Measurements from ENCODE around the gene OR51E1. TPM values are rescaled to one million over a fixed set of nuclear protein-coding genes. Genes with fewer than 3 reads are reported as not detected.

The OR51E1 gene, protein sequence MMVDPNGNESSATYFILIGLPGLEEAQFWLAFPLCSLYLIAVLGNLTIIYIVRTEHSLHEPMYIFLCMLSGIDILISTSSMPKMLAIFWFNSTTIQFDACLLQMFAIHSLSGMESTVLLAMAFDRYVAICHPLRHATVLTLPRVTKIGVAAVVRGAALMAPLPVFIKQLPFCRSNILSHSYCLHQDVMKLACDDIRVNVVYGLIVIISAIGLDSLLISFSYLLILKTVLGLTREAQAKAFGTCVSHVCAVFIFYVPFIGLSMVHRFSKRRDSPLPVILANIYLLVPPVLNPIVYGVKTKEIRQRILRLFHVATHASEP
- total RNA-seq (2022; extraction: Qiagen RNA extraction; ENCODE audit: low read depth): not detected in 5 replicates

DNA sequence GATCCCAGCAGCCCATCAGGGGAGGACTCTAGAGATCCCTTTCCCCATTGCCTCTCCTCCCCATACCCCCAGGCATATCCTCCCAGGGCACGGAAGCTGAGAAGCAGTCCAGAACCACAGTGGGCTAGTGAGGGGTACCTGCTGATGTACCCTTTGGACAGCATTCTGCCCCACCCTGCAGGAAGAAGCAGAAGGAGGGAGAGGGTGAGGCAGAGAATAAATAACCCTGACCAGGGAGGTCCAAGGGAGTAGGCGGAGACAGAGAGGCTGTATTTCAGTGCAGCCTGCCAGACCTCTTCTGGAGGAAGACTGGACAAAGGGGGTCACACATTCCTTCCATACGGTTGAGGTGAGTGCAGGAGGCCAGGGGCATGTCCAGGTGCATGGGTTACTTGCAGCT, at the start of gene OR51E1:
OR51E1 (plus strand) TSS at position 301 of the 400 bp plus-strand sequence. CDS start 8,545 bp downstream, outside the sequence.

GRCh38 chr11:4607781-4608666, 35.8 kb upstream of the OR51E1 start, which contains the start of gene TRIM68:
TRIM68 (minus strand) TSS chr11:4608231; CDS start chr11:4605504, 2,727 bp downstream.

GRCh38 chr11:4636962-4637661, 6.7 kb upstream of the OR51E1 start, which contains the start of gene OR51D1:
OR51D1 (plus strand) TSS chr11:4637477; CDS start chr11:4639791, 2,314 bp downstream.

GRCh38 chr11:4697585-4697984, 53.8 kb downstream of the OR51E1 start, which contains the start of gene OR51E2:
OR51E2 (minus strand) TSS chr11:4697853; CDS start chr11:4682711, 15,142 bp downstream.

DNA sequence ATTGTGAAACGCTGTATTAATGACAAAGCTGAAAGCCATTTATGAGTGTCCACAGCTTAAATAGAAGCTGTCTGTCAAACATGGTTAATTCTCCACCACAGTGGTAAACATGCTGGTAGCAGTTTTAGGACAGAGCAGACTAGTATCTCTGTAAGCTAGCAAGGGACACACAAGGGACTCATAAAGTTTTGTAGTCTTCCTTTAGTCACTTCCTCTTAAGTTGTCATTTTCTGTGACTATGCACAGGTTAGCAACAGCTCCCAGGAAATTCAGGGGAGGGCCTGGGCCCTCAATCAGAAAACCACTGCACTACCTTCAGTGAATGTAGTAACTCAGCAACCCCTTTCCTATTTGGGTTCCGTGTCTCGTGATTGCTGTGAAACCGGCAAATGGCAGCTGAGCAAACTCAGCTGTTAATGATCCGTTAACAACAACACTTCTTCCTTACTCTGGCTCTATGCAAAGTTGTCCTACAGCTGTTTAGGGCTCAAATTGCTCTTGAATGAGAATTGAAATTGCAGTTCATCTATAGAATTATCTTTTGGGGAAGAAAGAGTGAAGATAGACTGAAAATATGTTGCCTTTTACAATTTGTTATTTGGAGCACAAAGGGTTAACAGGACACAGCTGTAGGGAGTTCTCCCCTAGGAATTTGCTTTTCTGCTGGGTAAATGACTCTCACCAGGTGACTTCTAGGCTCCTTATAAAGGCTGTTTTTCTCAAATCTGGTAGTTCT, 60.4 kb downstream of the OR51E1 start, which contains the start of gene MMP26:
MMP26 (plus strand) TSS at position 731 of the 736 bp plus-strand sequence.

Other genes starting within 250 kb of the OR51E1 start
- gene OR52K2, start 194.7 kb upstream of the OR51E1 start, total RNA-seq (2022; extraction: Qiagen RNA extraction; ENCODE audit: low read depth): not detected in 5 replicates
- not detected in 5 replicates for gene OR52K1, start 161.3 kb upstream of the OR51E1 start, total RNA-seq (2022; extraction: Qiagen RNA extraction; ENCODE audit: low read depth)
- gene OR52M1, start 98.8 kb upstream of the OR51E1 start, total RNA-seq (2022; extraction: Qiagen RNA extraction; ENCODE audit: low read depth): not detected in 5 replicates
- gene OR52I2, start 62.2 kb upstream of the OR51E1 start, total RNA-seq (2022; extraction: Qiagen RNA extraction; ENCODE audit: low read depth): not detected in 5 replicates
- not detected in 5 replicates for gene OR52I1, start 49.9 kb upstream of the OR51E1 start, total RNA-seq (2022; extraction: Qiagen RNA extraction; ENCODE audit: low read depth)
- gene TRIM68, start 35.8 kb upstream of the OR51E1 start, total RNA-seq (2022; extraction: Qiagen RNA extraction; ENCODE audit: low read depth): 8.2 to 10.8 TPM (median 9.7 TPM) in 5 replicates
- not detected in 5 replicates for gene OR51D1, start 6.5 kb upstream of the OR51E1 start, total RNA-seq (2022; extraction: Qiagen RNA extraction; ENCODE audit: low read depth)
- gene OR51E2, start 53.9 kb downstream of the OR51E1 start, total RNA-seq (2022; extraction: Qiagen RNA extraction; ENCODE audit: low read depth): not detected in 5 replicates
- not detected in 5 replicates for gene MMP26, start 60.8 kb downstream of the OR51E1 start, total RNA-seq (2022; extraction: Qiagen RNA extraction; ENCODE audit: low read depth)
- not detected in 5 replicates for gene OR51F1, start 126.0 kb downstream of the OR51E1 start, total RNA-seq (2022; extraction: Qiagen RNA extraction; ENCODE audit: low read depth)
- not detected in 5 replicates for gene OR52R1, start 160.4 kb downstream of the OR51E1 start, total RNA-seq (2022; extraction: Qiagen RNA extraction; ENCODE audit: low read depth)
- gene OR51F2, start 177.3 kb downstream of the OR51E1 start, total RNA-seq (2022; extraction: Qiagen RNA extraction; ENCODE audit: low read depth): not detected in 5 replicates
- gene OR51S1, start 205.2 kb downstream of the OR51E1 start, total RNA-seq (2022; extraction: Qiagen RNA extraction; ENCODE audit: low read depth): not detected in 5 replicates
- gene OR51T1, start 237.9 kb downstream of the OR51E1 start, total RNA-seq (2022; extraction: Qiagen RNA extraction; ENCODE audit: low read depth): not detected in 5 replicates

All from A549 treated with ZK216348 at 1 μM for 4 hours (cell line).